ENCODE measurements around the gene KIF26B.

The KIF26B gene

GRCh38 chr1:245684571-245684970, 529.8 kb downstream of the KIF26B start:
- H3K4me3 ChIP-seq (ENCODE audit: control insufficient read depth, low read depth, low read length), result no peak overlapping the region
- TF ChIP-seq, protein P1, sequence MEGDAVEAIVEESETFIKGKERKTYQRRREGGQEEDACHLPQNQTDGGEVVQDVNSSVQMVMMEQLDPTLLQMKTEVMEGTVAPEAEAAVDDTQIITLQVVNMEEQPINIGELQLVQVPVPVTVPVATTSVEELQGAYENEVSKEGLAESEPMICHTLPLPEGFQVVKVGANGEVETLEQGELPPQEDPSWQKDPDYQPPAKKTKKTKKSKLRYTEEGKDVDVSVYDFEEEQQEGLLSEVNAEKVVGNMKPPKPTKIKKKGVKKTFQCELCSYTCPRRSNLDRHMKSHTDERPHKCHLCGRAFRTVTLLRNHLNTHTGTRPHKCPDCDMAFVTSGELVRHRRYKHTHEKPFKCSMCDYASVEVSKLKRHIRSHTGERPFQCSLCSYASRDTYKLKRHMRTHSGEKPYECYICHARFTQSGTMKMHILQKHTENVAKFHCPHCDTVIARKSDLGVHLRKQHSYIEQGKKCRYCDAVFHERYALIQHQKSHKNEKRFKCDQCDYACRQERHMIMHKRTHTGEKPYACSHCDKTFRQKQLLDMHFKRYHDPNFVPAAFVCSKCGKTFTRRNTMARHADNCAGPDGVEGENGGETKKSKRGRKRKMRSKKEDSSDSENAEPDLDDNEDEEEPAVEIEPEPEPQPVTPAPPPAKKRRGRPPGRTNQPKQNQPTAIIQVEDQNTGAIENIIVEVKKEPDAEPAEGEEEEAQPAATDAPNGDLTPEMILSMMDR (IDR thresholded peaks at IDR 0.05; ENCODE audit: control insufficient read depth, insufficient read depth, low read depth, low read length, missing control alignments), result no peak
- no peak for DNase-seq (ENCODE audit: low read depth)

DNA sequence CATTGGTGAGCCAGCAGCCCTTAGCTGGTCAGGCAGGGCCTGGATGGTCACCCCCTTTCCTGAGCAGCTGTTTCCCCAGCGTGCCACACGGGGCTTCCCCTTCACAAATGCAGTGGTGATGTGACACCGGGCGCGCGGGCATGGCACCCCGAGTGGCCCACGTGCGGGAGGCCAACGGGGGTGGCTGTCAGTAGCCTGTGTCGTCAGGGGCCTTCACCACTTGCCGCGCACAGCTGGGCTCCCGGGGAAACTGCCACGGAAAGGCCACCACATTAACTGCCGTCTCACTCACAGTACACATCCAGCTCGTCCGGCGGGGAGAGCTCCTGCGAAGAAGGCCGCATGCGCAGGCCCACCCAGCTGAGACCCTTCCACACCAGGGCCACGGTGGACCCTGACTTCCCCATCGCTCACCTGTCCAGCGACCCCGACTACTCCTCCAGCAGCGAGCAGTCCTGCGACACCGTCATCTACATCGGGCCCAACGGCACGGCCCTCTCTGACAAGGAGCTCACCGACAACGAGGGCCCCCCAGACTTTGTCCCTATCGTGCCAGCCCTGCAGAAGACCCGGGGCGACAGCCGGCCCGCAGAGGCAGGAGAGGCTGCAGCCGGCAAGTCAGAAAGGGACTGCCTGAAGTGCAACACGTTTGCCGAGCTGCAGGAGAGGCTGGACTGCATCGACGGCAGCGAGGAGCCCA, 530.5 kb downstream of the KIF26B start:
- H3K4me3 ChIP-seq (ENCODE audit: control insufficient read depth, low read depth, low read length), result no peak overlapping the region
- TF ChIP-seq, protein P1 (IDR thresholded peaks at IDR 0.05; ENCODE audit: control insufficient read depth, insufficient read depth, low read depth, low read length, missing control alignments), result no peak
- DNase-seq (ENCODE audit: low read depth), result no peak

- no peak overlapping the region for H3K4me3 ChIP-seq (ENCODE audit: control insufficient read depth, low read depth, low read length)
- DNase-seq (ENCODE audit: low read depth), result no peak
- TF ChIP-seq, protein P1 (IDR thresholded peaks at IDR 0.05; ENCODE audit: control insufficient read depth, insufficient read depth, low read depth, low read length, missing control alignments), result no peak
Observed at GRCh38 chr1:245686006-245686405, 531.2 kb downstream of the KIF26B start.

- no peak for DNase-seq (ENCODE audit: low read depth)
- no peak overlapping the region for H3K4me3 ChIP-seq (ENCODE audit: control insufficient read depth, low read depth, low read length)
- TF ChIP-seq, protein P1 (IDR thresholded peaks at IDR 0.05; ENCODE audit: control insufficient read depth, insufficient read depth, low read depth, low read length, missing control alignments), result no peak
Observed at GRCh38 chr1:245686446-245687030, 531.8 kb downstream of the KIF26B start.

DNA sequence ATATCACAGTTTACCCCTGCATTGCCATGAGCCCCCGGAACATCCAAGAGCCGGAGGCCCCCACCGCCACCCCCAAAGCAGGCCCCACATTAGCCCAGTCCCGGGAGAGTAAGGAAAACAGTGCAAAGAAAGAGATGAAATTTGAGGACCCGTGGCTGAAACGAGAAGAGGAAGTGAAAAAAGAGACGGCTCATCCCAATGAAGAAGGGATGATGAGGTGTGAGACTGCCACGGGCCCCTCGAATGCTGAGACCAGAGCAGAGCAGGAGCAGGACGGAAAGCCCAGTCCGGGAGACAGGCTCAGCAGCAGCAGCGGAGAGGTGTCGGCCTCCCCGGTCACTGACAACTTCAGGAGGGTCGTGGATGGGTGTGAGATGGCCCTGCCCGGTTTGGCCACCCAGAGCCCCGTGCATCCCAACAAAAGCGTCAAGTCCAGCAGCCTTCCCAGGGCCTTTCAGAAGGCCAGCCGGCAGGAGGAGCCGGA, 532.4 kb downstream of the KIF26B start:
- H3K4me3 ChIP-seq (ENCODE audit: control insufficient read depth, low read depth, low read length), result no peak overlapping the region
- DNase-seq (ENCODE audit: low read depth), result no peak
- TF ChIP-seq, protein P1 (IDR thresholded peaks at IDR 0.05; ENCODE audit: control insufficient read depth, insufficient read depth, low read depth, low read length, missing control alignments), result no peak

GRCh38 chr1:245687636-245688535, 533.1 kb downstream of the KIF26B start:
- no peak overlapping the region for H3K4me3 ChIP-seq (ENCODE audit: control insufficient read depth, low read depth, low read length)
- no peak for DNase-seq (ENCODE audit: low read depth)
- TF ChIP-seq, protein P1 (IDR thresholded peaks at IDR 0.05; ENCODE audit: control insufficient read depth, insufficient read depth, low read depth, low read length, missing control alignments), result no peak

Data from AG09309 (cell line).